ENCODE measurements around the gene TBC1D22A.

DNA sequence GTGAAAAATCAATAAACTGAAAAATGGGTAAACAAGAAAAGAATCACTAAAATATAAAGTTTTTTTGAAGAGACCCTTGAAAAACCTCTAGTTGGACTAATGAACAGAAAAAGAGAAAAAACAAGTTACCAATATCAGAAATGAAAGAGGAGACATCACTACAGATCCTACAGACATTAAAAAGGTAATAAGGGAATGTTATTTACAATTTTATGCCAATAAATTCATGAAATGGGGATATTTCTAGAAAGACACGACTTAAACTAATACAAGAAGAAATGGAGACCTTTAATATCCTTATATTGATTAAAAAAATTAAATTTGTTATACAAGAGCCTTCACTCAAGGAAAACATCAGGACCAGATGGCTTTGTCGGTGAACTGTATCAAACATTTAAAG, 109.4 kb downstream of the TBC1D22A start:
- TF ChIP-seq, protein P1, sequence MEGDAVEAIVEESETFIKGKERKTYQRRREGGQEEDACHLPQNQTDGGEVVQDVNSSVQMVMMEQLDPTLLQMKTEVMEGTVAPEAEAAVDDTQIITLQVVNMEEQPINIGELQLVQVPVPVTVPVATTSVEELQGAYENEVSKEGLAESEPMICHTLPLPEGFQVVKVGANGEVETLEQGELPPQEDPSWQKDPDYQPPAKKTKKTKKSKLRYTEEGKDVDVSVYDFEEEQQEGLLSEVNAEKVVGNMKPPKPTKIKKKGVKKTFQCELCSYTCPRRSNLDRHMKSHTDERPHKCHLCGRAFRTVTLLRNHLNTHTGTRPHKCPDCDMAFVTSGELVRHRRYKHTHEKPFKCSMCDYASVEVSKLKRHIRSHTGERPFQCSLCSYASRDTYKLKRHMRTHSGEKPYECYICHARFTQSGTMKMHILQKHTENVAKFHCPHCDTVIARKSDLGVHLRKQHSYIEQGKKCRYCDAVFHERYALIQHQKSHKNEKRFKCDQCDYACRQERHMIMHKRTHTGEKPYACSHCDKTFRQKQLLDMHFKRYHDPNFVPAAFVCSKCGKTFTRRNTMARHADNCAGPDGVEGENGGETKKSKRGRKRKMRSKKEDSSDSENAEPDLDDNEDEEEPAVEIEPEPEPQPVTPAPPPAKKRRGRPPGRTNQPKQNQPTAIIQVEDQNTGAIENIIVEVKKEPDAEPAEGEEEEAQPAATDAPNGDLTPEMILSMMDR (IDR thresholded peaks at IDR 0.05): no peak
- TF ChIP-seq EZH2phosphoT487 (IDR thresholded peaks at IDR 0.05): no peak
- no peak for TF ChIP-seq EZH2 (IDR thresholded peaks at IDR 0.05)

Measured in neural progenitor cell (in vitro differentiated cells).